ENCODE results near the gene LAMA2.

LAMA2 gene

GRCh38 chr6:129493354-129493902 lies 610.5 kb downstream of the LAMA2 start:
- no peak overlapping the region for H3K4me3 ChIP-seq (ENCODE audit: low read depth, low read length)
- no peak for DNase-seq (ENCODE audit: low read depth)
- TF ChIP-seq CTCF (IDR thresholded peaks at IDR 0.05; ENCODE audit: low read depth, low read length) (no peak), MYC (IDR thresholded peaks at IDR 0.05; ENCODE audit: low read depth, low read length) (no peak), MAX (IDR thresholded peaks at IDR 0.05; ENCODE audit: low read depth, low read length) (no peak)

- no peak for DNase-seq (ENCODE audit: low read depth)
- no peak overlapping the region for H3K4me3 ChIP-seq (ENCODE audit: low read depth, low read length)
- no peak for TF ChIP-seq MYC (IDR thresholded peaks at IDR 0.05; ENCODE audit: low read depth, low read length)
- no peak for TF ChIP-seq CTCF (IDR thresholded peaks at IDR 0.05; ENCODE audit: low read depth, low read length)
- TF ChIP-seq POLR2A (IDR thresholded peaks at IDR 0.05; ENCODE audit: extremely low read depth, insufficient read length): no peak
These were observed 611.2 kb downstream of the LAMA2 start for GRCh38 chr6:129494099-129494498.

GRCh38 chr6:129494586-129494985 lies 611.6 kb downstream of the LAMA2 start:
- no peak for DNase-seq (ENCODE audit: low read depth)
- H3K4me3 ChIP-seq (ENCODE audit: low read depth, low read length): no peak overlapping the region
- TF ChIP-seq MYC (IDR thresholded peaks at IDR 0.05; ENCODE audit: low read depth, low read length) (no peak), MAX (IDR thresholded peaks at IDR 0.05; ENCODE audit: low read depth, low read length) (no peak), POLR2A (IDR thresholded peaks at IDR 0.05; ENCODE audit: extremely low read depth, insufficient read length) (no peak), CTCF (IDR thresholded peaks at IDR 0.05; ENCODE audit: low read depth, low read length) (no peak)

- DNase-seq (ENCODE audit: low read depth): no peak
- H3K4me3 ChIP-seq (ENCODE audit: low read depth, low read length): no peak overlapping the region
- TF ChIP-seq MYC (IDR thresholded peaks at IDR 0.05; ENCODE audit: low read depth, low read length) (no peak), POLR2A (IDR thresholded peaks at IDR 0.05; ENCODE audit: extremely low read depth, insufficient read length) (no peak), MAX (IDR thresholded peaks at IDR 0.05; ENCODE audit: low read depth, low read length) (no peak), CTCF (IDR thresholded peaks at IDR 0.05; ENCODE audit: low read depth, low read length) (no peak)
These were observed 612.7 kb downstream of the LAMA2 start for GRCh38 chr6:129495652-129496051.

GRCh38 chr6:129497481-129498441 lies 614.8 kb downstream of the LAMA2 start:
- no peak overlapping the region for H3K4me3 ChIP-seq (ENCODE audit: low read depth, low read length)
- TF ChIP-seq MAX (IDR thresholded peaks at IDR 0.05; ENCODE audit: low read depth, low read length): no peak
- no peak for TF ChIP-seq POLR2A (IDR thresholded peaks at IDR 0.05; ENCODE audit: extremely low read depth, insufficient read length)
- no peak for TF ChIP-seq CTCF (IDR thresholded peaks at IDR 0.05; ENCODE audit: low read depth, low read length)
- no peak for TF ChIP-seq MYC (IDR thresholded peaks at IDR 0.05; ENCODE audit: low read depth, low read length)
- DNase-seq (ENCODE audit: low read depth): no peak

Measured in NB4 (cell line).